Keratinocyte (primary cell): Measurements from ENCODE around the gene MRPS14.

Experiments
- CTCF ChIP-seq, 3 experiments: IDR thresholded peaks in 1 of 3; conservative IDR thresholded peaks in 1 of 3; optimal IDR thresholded peaks in 1 of 3; 2 replicates in 2 of 3; 3 replicates in 1 of 3; pipeline versions ENCODE3 to v1.5.1; 2011; ENCODE audit warnings: low read length in 3 of 3, mild to moderate bottlenecking in 3 of 3, moderate library complexity in 2 of 3, control low read depth in 1 of 3, inconsistent platforms in 1 of 3; ENCODE audit not compliant: insufficient read depth in 2 of 3; ENCODE audit errors: extremely low read depth in 1 of 3
- EZH2 ChIP-seq: IDR thresholded peaks from one replicate; pipeline ENCODE4 v1.6.1; 2012; ENCODE audit warnings: inconsistent platforms, mild to moderate bottlenecking, low read length, moderate library complexity

GRCh38 chr1:175043824-175044223 lies 20.6 kb upstream of the MRPS14 start:
- no peak for TF ChIP-seq CTCF (optimal IDR thresholded peaks at IDR 0.05 in 1 of 3, IDR thresholded peaks at IDR 0.05 in 1 of 3, conservative IDR thresholded peaks at IDR 0.05 in 1 of 3; ENCODE audit: extremely low read depth in 1 of 3, insufficient read depth in 2 of 3, low read length in 3 of 3)
- no peak for TF ChIP-seq EZH2
